Measurements from ENCODE around the gene ZNF277. TPM values are rescaled to one million over a fixed set of nuclear protein-coding genes. Genes with fewer than 3 reads are reported as not detected.
"Not testable (repeated sequence)": the region's sequence is repeated elsewhere in the genome, so short reads cannot be mapped to it uniquely, and the experiment has no call there.

Gene ZNF277
- total RNA-seq, 2 experiments from 2014 or later = 16.8 to 19.2 TPM

DNA sequence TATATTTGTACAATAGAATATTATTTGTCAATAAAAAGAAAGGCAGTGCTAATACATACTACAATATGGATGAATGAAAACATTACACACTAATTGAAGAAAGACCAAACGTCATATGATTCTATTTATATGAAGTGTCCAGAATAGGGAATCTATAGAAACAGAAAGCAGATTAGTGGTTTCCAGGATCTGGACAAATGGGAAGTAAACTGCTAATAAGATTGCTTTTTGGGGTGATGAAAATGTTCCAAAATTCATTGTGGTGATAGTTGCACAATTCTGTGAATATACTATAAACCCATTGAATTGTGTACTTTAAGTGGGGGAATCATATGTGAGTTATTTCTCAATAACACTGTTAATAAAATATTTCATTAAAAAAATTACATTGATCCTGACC lies 165.6 kb downstream of the ZNF277 start:
- no peak overlapping the region for H3K27ac Mint-ChIP-seq
- H3K9me3 Mint-ChIP-seq = no peaks in the 10 kb centered on the region
- H3K4me3 Mint-ChIP-seq = no peak overlapping the region
- H3K4me1 Mint-ChIP-seq = no peaks in the 10 kb centered on the region
- no peak for DNase-seq
- no peaks in the 10 kb centered on the region for H3K36me3 Mint-ChIP-seq
- no peaks in the 10 kb centered on the region for H3K27me3 Mint-ChIP-seq

DNA sequence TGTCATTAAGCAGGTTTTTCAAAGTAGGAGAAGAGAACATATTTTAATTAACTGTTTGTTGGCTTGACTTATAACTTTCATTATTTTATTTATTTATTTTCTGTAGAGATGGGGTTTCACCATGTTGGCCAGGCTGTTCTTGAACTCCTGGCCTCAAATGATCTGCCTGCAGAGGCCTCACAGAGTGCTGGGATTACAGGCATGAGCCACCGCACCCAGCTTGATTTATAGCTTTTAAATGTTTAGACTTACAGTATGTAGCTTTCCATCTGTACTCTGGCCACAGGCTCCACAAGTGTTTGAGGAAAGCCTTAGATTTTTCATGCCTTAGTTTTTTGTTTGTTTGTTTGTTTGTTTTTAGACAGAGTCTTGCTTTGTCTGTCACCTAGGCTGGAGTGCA lies 171.1 kb downstream of the ZNF277 start:
- Mint-ChIP-seq H3K9me3 (no peaks in the 10 kb centered on the region), H3K27ac (no peak overlapping the region), H3K36me3 (no peaks in the 10 kb centered on the region), H3K27me3 (peaks cover 4% of the 10 kb centered on the region), H3K4me3 (no peak overlapping the region), H3K4me1 (no peaks in the 10 kb centered on the region)
- DNase-seq = no peak

DNA sequence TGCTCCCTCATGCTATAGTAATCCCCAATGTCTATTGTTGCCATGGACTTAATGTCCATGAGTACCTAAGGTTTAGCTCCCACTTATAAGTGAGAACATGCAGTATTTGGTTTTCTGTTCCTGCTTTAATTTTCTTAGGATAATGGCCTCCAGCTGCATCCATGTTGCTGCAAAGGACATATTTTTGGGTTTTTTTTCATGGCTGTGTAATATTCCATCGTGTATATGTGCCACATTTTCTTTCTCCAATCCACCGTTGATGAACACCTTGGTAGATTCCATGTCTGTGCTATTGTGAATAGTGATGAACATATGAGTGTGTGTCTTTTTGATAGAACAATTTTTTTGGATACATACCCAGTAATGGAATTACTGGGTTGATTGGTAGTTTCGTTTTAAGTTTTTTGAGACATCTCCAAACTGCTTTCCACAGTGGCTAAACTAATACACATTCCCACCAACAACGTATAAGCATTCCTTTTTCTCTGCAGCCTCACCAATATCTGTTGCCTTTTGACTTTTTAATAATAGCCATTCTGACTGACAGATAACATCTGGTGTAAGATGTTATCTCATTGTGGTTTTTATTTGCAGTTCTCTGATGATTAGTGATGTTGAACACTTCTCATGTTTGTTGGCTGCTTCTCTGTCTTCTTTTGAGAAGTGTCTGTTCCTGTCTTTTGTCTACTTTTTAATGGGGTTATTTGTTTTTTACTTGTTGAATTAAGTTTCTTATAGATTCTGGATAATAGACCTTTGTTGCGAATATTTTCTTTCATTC lies 175.0 kb downstream of the ZNF277 start:
- Mint-ChIP-seq H3K4me3 (no peak overlapping the region), H3K4me1 (peaks cover 9% of the 10 kb centered on the region), H3K27ac (no peak overlapping the region), H3K27me3 (peaks cover 4% of the 10 kb centered on the region), H3K9me3 (no peaks in the 10 kb centered on the region), H3K36me3 (no peaks in the 10 kb centered on the region)
- no peak for DNase-seq

DNA sequence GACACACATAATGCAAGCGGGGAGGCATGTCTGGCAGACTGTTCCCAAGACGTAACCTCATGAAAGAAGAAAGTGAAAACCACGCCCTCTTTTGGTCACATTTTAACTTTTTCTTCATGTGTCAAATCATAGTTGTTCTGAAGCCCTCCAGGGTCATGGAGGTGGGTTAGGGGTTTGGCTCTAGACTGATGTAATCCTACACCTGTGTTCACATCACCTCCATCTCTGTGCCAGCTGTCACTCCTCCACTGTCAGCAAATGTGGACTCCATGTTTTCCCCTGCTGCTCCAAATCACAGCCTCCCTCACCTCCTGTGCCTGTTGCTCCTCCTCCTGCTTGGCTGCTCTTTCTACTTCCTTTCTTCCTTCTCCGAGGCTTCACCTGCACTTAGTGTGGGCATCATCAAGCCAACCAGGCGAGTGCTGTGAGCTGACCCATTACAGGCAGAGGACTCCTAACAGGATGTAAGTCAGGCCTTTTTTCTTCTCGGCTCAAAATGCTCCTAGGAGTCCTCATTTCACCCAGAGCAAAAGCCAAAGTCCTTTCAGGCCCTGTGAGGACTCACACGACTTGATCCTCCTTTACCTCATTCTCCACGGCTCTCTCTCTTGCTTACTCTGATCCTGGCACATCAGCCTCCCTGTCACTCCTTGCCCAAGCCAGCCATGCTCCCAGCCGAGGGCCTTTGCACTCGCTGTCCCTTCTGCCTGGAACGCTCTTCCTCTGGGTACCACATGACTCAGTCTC lies 177.3 kb downstream of the ZNF277 start:
- no peaks in the 10 kb centered on the region for H3K9me3 Mint-ChIP-seq
- DNase-seq = no peak
- peaks cover 4% of the 10 kb centered on the region for H3K27me3 Mint-ChIP-seq
- no peak overlapping the region for H3K4me3 Mint-ChIP-seq
- peaks cover 9% of the 10 kb centered on the region for H3K4me1 Mint-ChIP-seq
- no peaks in the 10 kb centered on the region for H3K36me3 Mint-ChIP-seq
- no peak overlapping the region for H3K27ac Mint-ChIP-seq

DNA sequence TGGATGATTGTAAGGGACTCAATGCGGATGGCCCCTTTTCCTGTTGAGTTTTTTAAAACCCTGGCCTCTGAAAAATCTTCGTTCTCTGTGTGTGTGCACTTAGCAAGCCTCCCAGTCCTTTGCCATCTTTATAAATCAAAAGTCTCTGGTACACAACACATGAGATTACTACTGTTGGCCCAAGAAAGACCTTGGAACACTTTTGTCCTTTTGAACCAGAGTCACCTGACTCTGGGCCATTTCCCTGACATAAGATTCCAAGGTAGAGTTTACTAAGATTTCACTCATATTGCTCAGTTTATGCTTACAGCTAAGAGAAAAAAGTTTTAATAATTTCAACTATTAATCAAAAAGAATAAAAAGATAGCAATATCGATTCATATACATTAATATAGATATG lies 179.0 kb downstream of the ZNF277 start:
- Mint-ChIP-seq H3K4me3 (no peak overlapping the region), H3K4me1 (peaks cover 9% of the 10 kb centered on the region)

DNA sequence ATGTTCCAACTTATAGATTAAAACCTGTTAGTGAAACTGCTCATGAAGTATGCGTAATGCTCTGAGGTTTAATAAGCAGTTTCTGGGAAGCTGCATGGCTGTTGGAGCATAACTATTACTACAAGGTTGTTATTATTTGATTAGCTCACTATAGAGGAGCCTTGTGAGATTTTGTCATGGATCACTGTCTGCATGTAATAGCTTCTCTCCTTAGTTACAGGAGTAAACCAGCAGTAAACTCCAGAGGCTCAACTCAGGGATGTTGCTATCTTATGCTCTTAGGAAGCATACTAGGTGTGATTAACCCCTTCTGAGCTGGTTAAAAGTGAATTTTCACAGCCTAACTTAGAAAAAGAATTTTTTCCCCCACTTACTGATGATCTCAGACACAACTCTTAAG lies 180.1 kb downstream of the ZNF277 start:
- H3K4me3 Mint-ChIP-seq = no peak overlapping the region
- no peaks in the 10 kb centered on the region for H3K9me3 Mint-ChIP-seq
- H3K27me3 Mint-ChIP-seq = peaks cover 2% of the 10 kb centered on the region
- no peaks in the 10 kb centered on the region for H3K36me3 Mint-ChIP-seq
- H3K4me1 Mint-ChIP-seq = peaks cover 9% of the 10 kb centered on the region
- H3K27ac Mint-ChIP-seq = no peak overlapping the region
- no peak for DNase-seq

More for the DNA sequence above, 179.0 kb downstream of the ZNF277 start:
- Mint-ChIP-seq H3K27me3 (peaks cover 4% of the 10 kb centered on the region), H3K36me3 (no peaks in the 10 kb centered on the region), H3K9me3 (no peaks in the 10 kb centered on the region), H3K27ac (no peak overlapping the region)
- DNase-seq = no peak

DNA sequence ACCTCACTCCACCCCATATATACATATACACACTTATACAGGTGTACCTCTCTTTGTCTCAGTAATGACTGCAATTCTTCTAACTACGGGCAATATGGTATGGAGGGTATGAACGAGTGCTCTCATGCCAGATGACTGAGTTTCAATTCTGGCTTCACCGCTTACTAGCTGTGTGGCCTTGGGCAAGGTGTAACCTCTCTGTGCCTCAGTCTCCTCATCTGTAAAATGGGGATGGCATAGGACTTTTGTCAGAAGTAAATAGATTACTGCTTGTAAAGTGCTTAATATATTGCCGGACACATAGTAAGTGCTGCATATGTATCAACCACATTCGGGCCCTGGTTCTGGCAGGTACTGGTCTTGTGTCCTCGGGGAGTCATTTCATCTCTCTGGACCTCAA lies 183.7 kb downstream of the ZNF277 start:
- DNase-seq = no peak
- Mint-ChIP-seq H3K4me3 (no peak overlapping the region), H3K36me3 (no peaks in the 10 kb centered on the region)

DNA sequence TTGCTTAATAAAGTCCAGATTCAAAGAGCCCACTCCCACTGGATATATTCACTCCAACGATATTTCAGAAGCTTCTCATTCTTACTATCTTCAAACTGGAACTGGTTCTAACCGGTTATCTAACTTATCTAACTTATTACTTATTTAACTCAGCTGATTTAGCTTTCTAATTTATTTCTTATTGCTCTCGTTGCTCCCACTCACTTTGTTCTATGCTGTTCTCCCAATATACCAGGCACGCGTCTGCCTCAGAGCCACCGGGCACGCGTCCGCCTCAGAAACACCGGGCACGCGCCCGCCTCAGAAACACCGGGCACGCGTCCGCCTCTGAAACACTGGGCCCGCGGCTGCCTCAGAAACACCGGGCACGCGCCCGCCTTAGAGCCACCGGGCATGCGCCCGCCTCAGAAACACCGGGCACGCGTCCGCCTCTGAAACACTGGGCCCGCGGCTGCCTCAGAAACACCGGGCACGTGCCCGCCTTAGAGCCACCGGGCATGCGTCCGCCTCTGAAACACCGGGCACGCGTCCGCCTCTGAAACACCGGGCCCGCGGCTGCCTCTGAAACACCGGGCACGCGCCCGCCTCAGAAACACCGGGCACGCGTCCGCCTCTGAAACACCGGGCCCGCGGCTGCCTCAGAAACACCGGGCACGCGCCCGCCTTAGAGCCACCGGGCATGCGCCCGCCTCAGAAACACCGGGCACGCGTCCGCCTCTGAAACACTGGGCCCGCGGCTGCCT lies 184.8 kb downstream of the ZNF277 start:
- H3K27me3 Mint-ChIP-seq, H3K27ac Mint-ChIP-seq: not testable (repeated sequence)

More for the DNA sequence above, 183.7 kb downstream of the ZNF277 start:
- Mint-ChIP-seq H3K4me1 (peaks cover 10% of the 10 kb centered on the region), H3K9me3 (no peaks in the 10 kb centered on the region), H3K27me3 (no peaks in the 10 kb centered on the region), H3K27ac (no peak overlapping the region)

DNA sequence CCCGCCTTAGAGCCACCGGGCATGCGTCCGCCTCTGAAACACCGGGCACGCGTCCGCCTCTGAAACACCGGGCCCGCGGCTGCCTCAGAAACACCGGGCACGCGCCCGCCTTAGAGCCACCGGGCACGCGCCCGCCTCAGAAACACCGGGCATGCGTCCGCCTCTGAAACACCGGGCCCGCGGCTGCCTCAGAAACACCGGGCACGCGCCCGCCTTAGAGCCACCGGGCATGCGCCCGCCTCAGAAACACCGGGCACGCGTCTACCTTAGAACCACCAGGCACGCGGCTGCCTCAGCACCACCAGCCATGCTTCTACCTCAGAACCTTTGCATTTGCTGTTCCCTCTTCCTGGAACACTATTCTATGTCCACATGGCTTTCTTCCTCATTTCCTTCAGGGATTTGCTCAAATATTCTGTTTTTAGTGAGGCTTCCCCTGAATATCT lies 185.4 kb downstream of the ZNF277 start:
- not testable (repeated sequence) for H3K27me3 Mint-ChIP-seq

More for the DNA sequence above, 184.8 kb downstream of the ZNF277 start:
- H3K36me3 Mint-ChIP-seq, H3K9me3 Mint-ChIP-seq, H3K4me1 Mint-ChIP-seq: not testable (repeated sequence)
- peak; percentile 32 for DNase-seq
- H3K4me3 Mint-ChIP-seq = peak overlapping the region; percentile 73

More for the DNA sequence above, 185.4 kb downstream of the ZNF277 start:
- H3K4me1 Mint-ChIP-seq, H3K9me3 Mint-ChIP-seq, H3K36me3 Mint-ChIP-seq: not testable (repeated sequence)
- H3K27ac Mint-ChIP-seq = peak overlapping the region; percentile 95
- DNase-seq = peak; percentile 64
- H3K4me3 Mint-ChIP-seq = peak overlapping the region; percentile 86

Other genes with a start within 250 kb of the ZNF277 start
- under 1 TPM; 0.28 to 0.29 TPM for gene DOCK4, start 296 bp upstream of the ZNF277 start, total RNA-seq
- 10 to 100 TPM; 53.5 to 55.1 TPM for gene IFRD1, start 243.8 kb downstream of the ZNF277 start, total RNA-seq